IPS-15b (cell line): ENCODE data around the gene TM9SF1.
A peak's percentile ranks its signal among the peaks of the same experiment; 100 is the strongest.

Experiments used
- H3K27me3 ChIP-seq: one replicate; pipeline ENCODE4 v1.6.1; 2013; ENCODE audit warnings: low read length; ENCODE audit not compliant: control insufficient read depth, insufficient read depth
- H3K36me3 ChIP-seq: one replicate; pipeline ENCODE4 v1.6.1; 2013; ENCODE audit warnings: low read length; ENCODE audit not compliant: control insufficient read depth, insufficient read depth
- H3K4me1 ChIP-seq: one replicate; pipeline ENCODE4 v1.6.1; 2013; ENCODE audit warnings: mild to moderate bottlenecking, low read length; ENCODE audit not compliant: control insufficient read depth, insufficient read depth
- H3K4me3 ChIP-seq: one replicate; pipeline ENCODE4 v1.5.1; 2013; ENCODE audit warnings: low read depth, low read length
- H3K9ac ChIP-seq: one replicate; pipeline ENCODE4 v1.6.1; 2013; ENCODE audit warnings: low read depth, mild to moderate bottlenecking, low read length
- H3K9me3 ChIP-seq: one replicate; pipeline ENCODE4 v1.6.1; 2013; ENCODE audit warnings: mild to moderate bottlenecking, low read length; ENCODE audit not compliant: control insufficient read depth, insufficient read depth

The TM9SF1 gene

DNA sequence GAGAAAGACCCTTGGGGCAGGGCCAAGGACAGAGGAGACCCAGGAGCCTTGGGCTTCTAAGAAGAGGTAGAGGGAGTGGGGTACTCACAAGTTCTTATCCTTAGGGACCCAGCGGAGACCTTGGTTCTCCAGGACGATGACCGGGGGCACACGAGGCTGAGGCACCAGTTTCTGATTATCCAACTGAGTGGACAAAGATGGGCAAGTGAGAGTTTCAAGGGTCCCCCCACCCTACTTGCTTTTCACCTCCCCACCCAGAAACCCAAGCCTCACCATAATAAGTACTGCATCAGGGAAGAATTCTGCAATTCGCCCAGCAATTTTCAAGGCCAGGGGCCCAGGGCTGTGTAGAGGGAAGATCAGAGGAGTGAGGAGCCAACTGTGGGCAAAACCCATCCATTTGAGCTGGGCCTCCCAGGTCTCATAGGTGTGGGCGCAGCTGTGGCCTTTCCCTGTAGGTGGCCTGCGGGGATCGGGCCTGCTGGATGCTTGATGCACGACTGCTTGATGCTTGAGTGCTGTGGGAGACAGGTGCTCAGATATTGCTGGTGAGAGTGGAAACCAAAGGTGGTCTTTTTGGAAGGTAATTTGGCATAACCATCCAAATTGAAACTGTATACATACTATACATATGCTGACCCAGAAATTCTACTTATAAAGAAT, 55.8 kb downstream of the TM9SF1 start:
- H3K9me3 ChIP-seq, result no peaks in the 10 kb centered on the region
- peak overlapping the region; percentile 18 for H3K4me3 ChIP-seq
- H3K4me1 ChIP-seq, result peaks cover 9% of the 10 kb centered on the region
- H3K9ac ChIP-seq, result no peak overlapping the region
- peaks cover 27% of the 10 kb centered on the region for H3K36me3 ChIP-seq
- no peaks in the 10 kb centered on the region for H3K27me3 ChIP-seq
